GM19023 (cell line): Measurements from ENCODE around the gene ACSF2.
"Not testable (repeated sequence)": the region's sequence is repeated elsewhere in the genome, so short reads cannot be mapped to it uniquely, and the experiment has no call there.

Source experiments
- ATAC-seq: cut with Tn5 transposase; IDR thresholded peaks from one replicate; pipeline ENCODE4 v1.9.1; 2021; ENCODE audit warnings: mild to moderate bottlenecking, moderate library complexity; ENCODE audit not compliant: unreplicated experiment

The ACSF2 gene

GRCh38 chr17:50406578-50406977, 19.4 kb upstream of the ACSF2 start:
- no peak for ATAC-seq

DNA sequence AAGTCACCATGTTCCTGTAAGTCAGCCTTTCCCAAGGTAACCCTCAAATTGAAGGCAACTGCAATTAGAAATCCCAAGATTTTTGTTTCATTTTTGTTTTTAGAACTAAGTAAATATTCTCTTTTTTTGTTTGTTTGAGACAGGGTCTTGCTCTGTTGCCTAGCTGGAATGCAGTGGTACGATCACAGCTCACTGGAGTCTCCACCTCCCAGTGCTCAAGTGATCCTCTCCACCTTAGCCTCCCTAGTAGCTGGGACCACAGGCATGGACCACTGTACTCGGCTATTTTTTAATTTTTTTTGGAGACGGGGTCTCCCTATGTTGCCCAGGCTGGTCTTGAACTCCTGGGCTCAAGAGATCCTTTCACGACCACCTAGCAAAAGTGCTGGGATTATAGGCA, 18.1 kb upstream of the ACSF2 start:
- no peak for ATAC-seq

DNA sequence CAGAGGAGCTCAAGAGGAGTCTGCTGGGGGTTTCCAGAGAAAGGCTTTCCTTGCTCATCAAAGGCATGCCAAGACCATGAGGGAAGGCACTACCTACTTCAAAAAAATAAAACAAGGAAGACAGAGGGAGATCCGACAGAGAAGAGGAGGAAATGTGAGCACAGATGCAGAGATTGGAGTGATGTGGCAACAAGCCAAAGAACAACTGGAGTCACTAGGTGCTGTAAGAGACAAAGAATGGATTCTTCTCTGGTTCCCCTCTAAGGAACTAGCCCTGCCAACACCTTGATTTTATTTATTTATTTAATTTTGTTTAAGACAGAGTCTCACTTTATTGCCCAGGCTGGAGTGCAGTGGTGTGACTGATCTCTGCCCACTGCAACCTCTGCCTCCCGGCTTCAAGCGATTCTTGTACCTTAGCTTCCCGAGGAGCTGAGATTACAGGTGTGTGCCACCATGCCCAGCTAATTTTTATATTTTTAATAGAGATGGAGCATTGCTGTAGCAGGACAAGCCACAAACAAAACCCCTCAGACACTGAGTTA, 13.8 kb upstream of the ACSF2 start:
- no peak for ATAC-seq

GRCh38 chr17:50414808-50415207, 11.2 kb upstream of the ACSF2 start:
- no peak for ATAC-seq

GRCh38 chr17:50419577-50419976, 6.4 kb upstream of the ACSF2 start:
- not testable (repeated sequence) for ATAC-seq

GRCh38 chr17:50420419-50421112, 5.5 kb upstream of the ACSF2 start:
- no peak for ATAC-seq

DNA sequence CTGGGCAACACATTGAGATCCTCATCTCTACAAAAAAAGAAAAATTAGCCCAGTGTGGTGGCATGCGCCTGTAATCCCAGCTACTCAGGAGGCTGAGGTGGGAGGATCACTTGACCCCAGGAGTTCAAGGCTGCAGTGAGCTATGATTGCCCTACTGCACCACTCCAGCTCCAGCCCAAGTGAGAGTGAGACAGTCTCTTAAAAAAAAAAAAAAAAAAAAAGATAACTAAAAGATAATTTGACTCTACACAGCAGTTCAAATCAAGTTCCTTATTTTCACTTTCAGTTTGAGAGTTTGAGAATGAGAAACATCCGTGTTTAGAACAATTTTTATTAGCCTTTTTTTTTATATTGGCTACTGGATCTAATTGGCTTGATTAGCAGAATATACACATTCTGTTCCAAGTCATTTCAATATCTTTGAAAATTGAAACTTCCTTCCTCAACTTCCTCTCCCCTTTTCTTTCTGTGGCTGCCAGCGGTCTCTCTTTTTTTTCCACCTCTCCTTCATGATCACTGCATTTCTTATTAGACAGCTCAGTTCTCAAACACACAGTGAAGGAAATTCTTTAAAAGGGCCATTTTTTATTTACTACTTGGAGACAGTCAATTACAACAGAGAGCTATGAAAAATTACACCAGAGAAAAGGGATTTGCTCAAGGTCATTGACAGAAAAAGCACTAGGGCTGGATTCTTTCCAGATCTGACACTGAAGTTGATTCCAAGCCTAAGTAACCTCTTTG, 4.5 kb upstream of the ACSF2 start:
- ATAC-seq, result no peak

- no peak for ATAC-seq
Observed at GRCh38 chr17:50422738-50423137, 3.3 kb upstream of the ACSF2 start.

DNA sequence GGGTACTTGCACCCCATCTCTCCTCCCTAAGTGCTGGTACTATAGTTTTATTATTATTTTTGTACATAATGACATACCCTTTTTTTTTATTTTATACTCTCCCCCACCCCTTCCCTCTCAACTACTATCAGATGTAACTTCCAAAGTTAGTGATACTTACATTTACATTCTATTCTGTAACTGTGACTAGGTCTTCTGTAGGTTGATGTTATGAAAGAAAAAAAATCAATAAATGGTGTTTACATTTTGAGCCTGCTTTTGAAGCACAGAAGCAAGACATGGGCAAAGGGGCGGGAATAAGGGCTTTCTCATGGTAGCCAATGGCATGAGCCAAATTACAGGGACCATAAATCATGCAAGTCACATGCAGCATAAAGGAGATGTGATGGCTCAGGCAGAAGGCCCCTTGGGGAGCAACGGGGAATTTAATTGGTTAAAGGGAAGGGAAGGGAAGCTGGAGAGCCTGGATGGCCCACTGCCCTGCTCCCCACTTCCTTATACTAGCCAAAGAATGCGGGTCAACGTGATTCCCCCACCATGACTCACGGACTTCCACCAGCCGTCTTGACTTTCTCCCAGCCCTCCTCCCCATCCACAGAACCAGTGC, 2.4 kb upstream of the ACSF2 start:
- ATAC-seq, result no peak

DNA sequence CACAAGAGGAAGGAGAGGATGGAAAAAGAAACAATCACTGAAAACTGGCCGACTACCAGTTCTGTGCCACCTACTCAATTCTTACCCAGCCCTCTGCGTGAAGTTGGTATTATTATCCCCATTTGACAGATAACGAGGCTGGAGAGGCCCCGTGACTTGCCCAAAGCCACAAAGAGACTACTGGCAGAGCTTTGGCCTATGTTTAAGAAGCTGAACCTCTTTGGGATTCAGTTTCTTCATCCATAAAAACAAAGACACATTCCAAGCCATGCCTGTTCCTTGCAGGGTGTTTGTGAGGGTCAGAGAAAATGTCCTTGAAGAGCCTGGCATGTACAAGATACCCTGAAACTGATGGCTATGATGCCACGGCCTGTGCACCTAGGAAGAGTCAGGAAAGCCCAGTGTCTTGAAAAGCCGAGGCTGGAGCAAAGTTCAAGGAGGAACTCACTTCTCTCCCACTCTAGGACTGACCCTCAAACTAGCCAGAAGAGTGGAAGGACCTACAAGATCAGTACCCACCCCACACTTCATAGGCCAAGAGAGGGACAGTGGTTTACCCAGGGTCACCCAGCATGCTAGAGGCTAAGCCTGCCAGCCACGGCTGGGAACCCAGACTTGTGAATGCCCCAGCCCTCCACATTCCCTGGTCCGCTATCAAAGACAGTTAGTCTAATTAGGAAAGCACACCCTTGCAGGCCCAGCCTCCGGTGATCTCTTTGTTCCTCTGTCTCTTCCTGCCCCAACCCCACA, 1.6 kb upstream of the ACSF2 start:
- ATAC-seq, result no peak

GRCh38 chr17:50424996-50425681, 879 bp upstream of the ACSF2 start:
- no peak for ATAC-seq

DNA sequence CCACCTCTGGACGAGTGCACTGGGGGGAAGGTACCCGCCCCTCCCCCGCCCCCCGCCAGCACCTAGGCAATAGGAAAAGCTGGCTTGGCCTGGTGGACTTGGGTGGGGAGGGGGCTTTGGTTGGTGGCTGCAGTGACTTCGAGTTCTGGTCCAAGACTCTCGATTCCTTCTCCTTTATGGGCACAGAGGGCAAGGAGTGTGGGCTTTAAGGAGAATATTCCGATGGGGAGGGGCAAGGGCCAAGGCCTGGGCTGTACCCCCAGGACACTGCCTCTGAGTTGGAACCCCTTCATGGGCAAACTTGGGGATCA, 409 bp downstream of the ACSF2 start:
- ATAC-seq, result no peak

DNA sequence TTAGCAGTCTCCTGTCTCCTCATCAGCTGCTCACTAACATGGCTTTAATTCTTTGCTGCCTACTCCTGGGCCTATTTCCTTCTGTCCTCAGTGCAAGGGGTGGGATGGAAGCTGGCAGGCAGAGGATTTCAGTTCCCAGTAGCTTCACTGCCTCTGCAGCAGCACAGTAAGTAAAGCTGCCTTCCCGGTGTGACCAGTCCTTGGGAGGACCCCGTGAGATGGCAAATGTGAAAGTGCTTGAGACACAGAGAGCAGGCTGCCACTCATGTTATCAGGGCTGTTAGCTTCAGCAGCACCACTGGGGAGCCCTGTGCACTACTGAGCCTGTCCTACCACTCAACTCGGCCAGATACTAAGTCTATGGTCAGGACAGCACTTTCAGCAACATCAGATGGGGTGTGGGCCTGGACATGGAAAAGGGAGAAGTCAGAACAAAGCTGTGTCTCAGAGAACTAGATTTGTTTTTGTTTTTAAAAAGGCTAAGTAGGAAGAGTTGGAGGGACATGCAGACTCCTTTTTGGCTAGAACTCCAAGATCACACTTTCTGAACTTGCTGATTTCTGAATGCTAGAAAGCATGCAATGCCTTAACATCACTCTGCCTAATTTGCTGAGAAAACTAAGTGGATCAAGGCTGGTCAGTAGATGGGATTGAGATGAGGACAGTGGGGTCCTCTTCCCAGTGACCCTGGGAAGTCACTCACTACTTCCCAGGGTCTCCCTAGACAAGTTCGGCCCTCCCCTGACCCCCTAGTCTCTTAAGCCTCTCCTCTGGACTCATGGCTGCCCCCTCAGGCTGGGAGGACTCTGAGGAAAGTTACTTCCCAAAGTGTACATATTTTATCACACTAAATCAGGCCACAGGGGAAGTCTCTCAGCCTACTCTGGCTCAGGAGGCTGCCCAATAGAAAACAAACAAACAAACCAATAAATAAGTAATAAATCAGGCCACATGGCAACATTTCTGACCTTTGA, 1.1 kb downstream of the ACSF2 start:
- ATAC-seq, result no peak

DNA sequence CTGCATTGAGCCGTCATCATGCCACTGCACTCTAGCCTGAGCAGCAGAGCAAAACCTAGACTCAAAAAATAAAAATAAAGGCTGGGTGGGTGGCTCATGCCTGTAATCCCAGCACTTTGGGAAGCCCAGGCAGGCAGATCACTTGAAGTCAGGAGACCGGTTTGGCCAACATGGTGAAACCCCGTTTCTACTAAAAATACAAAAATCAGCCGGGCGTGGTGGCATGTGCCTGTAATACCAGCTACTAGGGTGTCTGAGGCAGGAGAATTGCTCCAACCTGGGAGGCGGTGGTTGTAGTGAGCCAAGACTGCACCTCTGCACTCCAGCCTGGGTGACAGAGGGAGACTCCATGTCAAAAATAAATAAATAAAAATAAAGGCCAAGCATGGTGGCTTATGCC, 2.1 kb downstream of the ACSF2 start:
- ATAC-seq, result not testable (repeated sequence)

DNA sequence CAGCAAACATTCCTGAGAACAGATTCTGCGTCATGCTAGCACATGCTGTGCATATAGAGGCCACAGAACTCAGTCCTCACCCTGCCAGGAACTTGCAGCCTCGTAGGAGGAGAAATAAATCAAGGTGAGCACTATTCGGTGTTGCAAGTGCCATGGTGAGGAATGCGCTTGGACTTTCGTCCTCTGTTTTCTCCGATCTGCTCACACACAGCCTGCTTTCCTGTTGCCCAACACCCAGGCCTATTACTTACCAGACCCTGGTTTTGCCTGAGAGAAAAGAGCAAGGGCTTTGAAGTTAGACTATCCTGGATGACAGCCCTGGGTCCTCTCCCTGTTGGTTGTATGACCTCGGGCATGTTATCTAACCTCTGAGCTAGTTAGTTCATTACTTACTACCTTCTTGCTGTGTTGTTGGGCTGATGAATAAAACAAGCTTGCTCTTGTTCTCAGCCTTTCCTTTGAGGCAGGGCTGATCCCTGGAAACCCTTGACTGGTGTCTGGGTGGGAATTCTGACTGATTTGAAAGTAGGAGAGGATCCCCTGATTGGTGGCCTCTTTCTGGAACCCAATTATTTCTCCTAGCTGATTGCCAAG, 2.9 kb downstream of the ACSF2 start:
- no peak for ATAC-seq

- no peak for ATAC-seq
Observed at GRCh38 chr17:50429793-50430192, 3.8 kb downstream of the ACSF2 start.

- ATAC-seq, result no peak
Observed at GRCh38 chr17:50430821-50431618, 5.0 kb downstream of the ACSF2 start.

GRCh38 chr17:50432125-50432762, 6.2 kb downstream of the ACSF2 start:
- ATAC-seq, result no peak
